IPS-18c (cell line): Measurements from ENCODE around the gene KLF7.

Source experiments
- H3K4me3 ChIP-seq: 2 replicates; pipeline ENCODE4 v1.7.0; 2013; ENCODE audit warnings: low read depth, mild to moderate bottlenecking, low read length, moderate library complexity; ENCODE audit not compliant: insufficient read depth
- H3K9me3 ChIP-seq: one replicate; pipeline ENCODE4 v1.6.1; 2013; ENCODE audit warnings: mild to moderate bottlenecking, low read length, moderate library complexity; ENCODE audit not compliant: control insufficient read depth, insufficient read depth

The KLF7 gene

DNA sequence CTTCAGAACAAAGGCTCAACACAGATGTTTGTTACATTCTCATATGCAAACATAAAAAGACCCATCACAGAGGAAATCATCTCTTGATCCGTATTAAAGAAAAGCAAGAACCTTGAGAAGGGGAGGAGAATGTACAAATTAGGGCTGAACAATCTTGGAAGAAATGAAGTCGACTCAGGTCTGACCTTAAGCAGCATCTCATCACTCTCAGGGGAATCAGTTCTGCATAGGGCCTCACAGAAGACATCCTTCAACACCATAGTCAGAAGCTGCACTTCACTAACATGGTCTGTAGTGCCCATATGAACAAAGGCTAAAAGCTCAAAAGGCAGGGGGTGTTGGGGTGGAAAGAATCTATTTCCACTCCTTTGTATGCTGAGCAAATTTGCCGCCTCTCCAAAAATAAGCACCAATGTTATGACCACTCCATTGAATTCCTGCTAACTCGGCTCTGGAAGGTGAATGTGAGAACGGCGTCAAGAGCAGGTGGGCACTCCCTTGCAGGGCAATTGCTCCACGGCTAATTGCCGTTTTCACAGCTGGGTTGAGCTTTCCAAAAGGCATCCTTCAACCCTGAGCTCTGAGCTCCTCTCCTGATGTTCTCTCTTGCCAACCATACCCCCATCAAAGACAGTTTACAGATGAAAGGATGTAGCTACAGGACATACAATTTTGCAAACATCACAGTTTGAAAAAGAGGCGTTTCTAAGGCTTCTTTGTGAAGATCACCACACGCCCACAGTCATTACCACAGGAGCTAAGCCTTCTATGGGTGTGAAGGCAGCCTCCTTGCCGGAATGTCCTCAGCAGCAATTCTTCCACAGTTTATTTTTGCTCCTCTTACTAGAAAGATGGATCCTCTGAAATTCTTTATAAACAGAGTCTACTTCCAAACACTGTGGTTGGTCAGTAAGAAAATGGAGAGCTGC, 10.0 kb downstream of the KLF7 start:
- no peaks in the 10 kb centered on the region for H3K9me3 ChIP-seq
- H3K4me3 ChIP-seq, result no peak overlapping the region

DNA sequence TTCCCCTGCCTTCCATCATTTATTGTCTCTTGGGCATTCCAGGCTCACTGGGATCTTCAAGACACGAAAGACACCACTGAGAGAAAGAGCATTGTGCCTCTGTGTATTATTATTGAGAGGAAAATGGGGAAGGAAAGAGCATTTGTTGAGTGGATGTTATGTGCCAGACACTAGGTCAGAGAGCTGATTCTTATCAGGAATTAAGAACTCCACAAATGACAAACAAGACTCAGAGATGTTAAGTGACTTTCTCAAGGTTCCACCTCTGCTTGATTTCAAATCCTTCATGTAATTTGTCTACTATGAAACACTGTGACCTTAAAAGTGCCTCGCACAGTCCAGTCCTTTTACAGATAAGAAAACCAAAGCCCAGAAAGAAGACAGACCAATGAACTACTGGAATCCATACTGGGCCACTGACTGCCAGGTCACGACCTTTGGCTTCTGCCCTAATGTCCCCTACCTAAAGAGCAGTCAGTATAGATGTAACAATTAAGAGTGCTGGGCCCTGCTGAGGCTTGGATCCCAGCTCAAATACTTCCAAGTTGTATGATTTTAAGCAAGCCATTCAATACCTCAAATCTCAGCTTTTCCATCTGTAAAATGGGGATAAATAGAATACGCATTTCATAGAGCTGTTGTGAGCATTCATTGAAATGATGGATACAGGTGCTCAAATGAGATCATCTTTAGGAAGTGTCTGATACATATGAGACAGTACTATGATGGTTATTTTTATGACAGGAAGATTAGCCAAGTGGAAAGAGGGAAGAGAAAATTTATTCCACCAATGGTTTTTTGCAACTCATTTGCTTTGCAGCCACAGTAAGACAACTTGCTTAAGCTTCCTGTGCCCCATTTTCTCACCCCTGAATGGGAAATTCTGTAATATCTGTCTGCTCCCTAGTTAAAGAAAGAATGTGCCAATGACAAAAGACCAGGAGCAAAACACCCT, 10.9 kb downstream of the KLF7 start:
- no peaks in the 10 kb centered on the region for H3K9me3 ChIP-seq
- no peak overlapping the region for H3K4me3 ChIP-seq

DNA sequence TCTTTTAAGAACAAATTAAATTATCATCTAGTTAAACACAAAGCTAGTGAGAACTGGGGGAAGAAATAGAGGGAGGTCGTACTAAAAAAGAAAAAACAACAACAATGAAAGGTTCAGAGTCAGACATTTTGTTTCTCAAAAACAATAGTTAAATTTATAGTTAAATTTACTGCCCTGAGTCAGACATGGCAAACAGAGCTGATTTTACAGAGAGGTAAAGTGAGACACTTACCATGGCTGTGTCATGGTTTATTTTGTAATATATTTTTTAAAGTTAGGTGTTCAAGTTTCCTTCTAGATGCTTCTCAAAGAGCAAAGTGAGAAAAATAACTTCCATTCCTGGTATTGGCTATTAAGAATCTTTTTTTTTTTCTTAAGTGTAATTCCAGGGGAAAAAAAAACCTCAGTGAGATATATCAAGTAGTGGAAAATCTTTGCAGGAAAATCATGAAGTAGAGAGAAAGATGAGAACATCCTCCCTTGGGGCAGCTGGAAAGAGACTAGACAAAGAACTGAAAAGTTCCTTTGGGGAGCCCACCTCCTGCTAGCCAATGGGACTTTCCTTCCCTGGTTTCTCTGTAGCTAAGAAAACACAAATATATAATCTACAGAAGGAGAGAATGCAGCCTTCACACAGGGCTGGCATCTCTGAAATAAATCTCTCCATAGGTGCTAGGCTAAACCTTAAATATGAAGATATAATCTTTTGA, 12.3 kb downstream of the KLF7 start:
- Histone ChIP-seq H3K9me3 (no peaks in the 10 kb centered on the region), H3K4me3 (no peak overlapping the region)

DNA sequence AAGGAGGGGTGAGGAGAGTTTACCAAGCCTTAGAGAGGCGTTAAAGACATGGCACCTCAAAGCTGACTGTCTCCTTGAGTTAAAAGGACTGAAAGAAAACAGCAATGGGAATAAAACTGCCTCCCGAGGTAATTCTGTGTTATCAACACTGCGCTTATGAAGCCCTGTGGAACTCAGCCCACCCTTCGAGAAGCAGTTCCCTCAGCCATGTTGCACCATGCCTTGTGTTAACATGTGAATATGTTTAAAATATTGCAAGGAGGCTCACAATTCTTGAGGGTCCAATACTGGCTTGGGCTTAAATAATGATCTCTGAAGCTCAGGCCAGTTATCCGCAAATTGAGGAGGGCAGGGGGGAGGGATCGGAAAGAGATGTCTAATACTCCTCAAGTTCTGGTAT, 14.7 kb downstream of the KLF7 start:
- Histone ChIP-seq H3K4me3 (no peak overlapping the region), H3K9me3 (no peaks in the 10 kb centered on the region)

DNA sequence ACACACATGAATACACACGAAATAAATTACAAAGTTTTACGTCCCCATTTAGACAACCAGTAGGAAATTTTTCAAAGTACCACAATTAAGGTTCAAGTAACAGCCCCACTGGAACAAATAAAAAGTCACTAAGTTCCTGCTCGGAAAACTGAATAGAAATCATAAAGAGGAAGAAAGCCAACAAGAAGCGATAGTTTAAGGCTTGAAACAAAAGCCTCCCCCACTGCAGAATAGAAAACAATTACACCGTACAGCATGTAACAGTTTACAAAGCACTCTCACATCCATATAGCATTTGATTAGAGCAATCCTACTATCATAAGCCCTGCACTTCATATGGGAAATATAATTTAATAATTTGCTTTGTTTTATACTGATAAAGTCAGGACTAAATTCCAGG, 15.5 kb downstream of the KLF7 start:
- no peak overlapping the region for H3K4me3 ChIP-seq
- no peaks in the 10 kb centered on the region for H3K9me3 ChIP-seq

DNA sequence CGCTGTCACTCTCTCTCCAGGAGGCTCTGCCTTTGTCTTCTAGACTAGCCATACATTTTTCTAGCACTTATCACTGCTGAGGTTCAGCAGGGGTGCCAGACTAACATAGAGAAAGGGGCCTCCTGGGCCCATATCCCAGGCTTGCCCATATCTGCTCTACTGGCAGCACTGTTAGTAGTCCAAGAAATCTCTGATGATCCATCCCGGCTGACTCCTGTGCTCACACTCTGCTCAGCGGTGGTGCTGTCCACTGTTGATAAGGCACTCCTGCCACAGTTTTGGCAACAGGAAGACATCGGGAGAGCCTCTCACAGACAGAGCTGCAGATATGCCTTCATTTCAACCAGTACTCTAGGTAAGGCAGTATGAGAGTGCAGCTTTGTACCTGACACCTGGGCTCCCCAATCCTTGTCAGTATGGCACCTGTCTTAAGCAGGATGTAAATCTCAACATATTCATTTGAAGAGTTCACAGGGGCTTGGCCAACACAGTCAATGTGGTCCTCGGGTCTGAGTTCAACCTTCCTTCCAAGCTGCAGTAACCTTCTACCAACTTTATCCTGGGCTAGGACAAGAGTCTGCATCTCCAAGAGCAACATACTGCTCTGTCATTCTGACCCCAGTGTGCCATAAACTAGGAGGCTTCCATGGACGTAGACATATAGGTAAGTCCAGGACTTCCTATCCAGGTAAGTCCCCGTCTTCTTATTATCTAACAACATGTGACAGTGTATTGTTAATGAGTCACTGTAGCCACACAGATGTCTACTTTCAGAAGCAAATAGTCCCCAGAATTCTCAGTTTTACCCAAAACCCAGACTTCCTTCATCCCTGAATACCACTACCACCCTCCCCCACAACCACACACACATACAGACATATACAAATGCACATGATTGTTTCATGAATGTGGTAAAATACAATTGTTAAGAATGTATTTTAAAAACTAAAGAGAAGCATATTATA, 16.2 kb downstream of the KLF7 start:
- Histone ChIP-seq H3K9me3 (no peaks in the 10 kb centered on the region), H3K4me3 (no peak overlapping the region)

DNA sequence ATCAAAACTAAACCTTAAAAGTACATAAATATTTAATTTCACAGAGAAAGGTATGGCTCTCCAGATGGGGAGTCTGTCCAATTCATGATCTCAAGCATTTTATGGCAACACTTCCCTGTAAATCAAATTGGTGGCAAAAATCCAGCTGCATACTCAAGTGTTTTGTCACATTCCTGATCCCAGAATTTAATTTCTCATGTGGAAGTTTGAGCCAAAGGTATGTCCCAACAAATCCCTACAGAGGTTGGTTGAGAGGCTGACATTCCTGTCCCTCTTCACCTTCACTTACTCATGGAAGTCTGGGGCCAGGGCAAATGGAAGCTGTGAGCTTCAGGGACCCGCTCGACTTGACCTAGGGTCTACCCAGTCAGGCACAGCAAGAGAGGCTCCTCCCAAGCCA, 17.7 kb downstream of the KLF7 start:
- Histone ChIP-seq H3K4me3 (no peak overlapping the region), H3K9me3 (no peaks in the 10 kb centered on the region)

DNA sequence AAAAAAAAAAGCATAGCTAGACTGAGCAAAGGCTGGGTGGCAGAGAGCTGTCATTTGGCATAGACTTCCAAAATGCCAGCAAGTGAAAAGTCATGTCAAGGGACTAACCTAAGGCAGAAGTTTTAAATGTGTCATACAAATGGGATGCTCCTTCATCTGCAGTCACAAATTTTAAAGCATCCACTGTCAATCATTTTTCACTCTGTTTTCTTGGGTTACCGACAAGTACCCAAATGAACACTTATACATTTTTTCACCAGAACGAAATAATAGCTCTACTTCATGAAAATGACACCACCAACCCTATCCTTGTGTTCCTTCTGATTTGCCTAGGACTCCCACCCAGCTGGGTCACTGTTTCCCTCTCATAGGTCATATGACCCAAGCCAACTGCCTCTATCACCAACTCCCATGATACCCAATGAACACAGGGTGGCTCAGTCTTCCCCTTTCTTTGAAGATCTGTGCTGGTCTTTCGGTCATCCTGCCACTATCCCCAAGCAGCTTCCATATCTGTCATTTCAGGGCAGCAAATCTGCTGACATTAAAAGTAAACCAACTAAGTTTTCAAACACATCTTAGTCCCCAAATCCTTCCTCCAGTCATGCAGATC, 21.5 kb downstream of the KLF7 start:
- H3K4me3 ChIP-seq, result no peak overlapping the region
- H3K9me3 ChIP-seq, result no peaks in the 10 kb centered on the region

DNA sequence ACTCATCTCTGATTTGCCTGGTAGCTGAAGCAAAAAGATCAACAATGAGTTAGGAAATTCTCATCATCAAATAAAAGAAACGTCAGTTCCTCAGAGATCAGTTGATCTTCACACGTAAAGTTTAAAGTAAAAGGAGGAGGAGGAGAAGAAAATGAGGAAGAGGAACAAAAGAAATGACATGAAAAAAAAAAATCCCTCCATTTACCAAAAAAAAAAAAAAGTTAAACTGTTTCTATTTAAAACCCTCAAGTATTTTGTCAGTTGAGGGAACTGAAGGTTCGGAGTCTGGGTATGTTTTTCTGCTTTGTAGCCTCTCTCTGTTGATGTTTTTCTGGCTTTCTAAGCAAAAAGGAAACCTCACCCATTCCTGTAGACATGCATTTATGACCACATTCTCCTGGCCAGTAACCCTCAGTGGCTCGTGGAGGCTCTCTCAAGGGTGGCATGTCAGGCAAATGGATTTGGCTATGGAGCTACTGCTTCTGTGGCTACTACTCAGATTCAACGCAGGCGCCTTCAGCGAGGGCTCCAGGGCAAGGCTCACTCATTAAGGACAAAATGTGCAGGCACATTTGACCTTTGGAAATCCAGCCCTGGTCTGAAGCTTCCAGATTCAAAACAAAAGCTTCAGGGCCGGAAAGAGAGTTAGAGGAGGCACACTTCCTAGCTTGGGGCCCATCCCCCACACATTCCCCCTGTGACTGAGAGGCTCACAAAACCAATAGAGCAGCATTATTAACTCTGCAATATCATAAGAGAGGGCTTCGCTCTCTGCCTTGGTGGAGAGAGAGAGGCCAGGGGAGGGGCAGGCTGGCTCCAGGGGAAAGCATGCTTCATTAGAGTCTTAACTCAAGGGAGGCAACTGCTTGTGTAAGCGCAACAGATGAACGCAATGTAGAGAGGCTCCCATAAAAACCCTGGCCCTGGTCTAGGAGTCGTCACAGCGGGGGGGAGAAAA, 22.3 kb downstream of the KLF7 start:
- no peak overlapping the region for H3K4me3 ChIP-seq
- H3K9me3 ChIP-seq, result no peaks in the 10 kb centered on the region

DNA sequence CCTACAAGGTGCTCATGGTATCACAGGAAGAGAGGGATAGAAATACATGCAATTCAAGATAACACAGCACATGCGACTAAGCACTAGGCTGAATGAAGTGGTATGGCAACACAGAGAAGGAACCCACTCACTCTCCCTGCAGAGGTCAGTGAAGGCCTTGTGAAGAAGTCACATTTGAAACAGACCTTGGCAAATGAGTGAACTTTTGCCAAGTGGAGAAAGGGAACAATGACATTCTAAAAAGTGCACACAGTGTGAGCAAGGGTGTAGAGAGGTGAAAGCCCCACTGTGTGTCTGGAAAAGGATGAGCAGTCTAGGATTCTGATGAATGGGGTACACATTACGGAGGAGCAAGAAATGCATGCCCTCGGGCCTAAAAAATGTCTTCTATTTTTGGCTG, 23.3 kb downstream of the KLF7 start:
- no peak overlapping the region for H3K4me3 ChIP-seq
- no peaks in the 10 kb centered on the region for H3K9me3 ChIP-seq

DNA sequence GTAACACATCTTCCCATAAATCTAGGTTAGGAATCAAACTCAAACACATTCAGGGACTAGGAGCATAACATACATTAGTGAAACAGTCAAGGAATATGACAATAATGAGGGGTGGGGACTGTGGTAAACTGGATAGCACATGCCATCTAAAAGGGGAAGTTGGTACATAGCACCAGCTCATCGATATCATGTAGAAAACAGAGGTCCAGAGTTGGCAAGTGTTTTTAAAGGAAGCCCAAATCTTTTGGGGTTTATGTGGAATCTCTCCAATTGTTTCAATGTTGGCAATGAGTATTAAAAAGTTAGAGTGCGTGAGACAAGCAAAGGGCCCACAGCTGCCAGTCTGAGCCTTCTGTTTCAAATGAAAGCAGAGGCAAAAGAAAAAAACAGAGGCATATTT, 24.4 kb downstream of the KLF7 start:
- Histone ChIP-seq H3K4me3 (no peak overlapping the region), H3K9me3 (no peaks in the 10 kb centered on the region)

DNA sequence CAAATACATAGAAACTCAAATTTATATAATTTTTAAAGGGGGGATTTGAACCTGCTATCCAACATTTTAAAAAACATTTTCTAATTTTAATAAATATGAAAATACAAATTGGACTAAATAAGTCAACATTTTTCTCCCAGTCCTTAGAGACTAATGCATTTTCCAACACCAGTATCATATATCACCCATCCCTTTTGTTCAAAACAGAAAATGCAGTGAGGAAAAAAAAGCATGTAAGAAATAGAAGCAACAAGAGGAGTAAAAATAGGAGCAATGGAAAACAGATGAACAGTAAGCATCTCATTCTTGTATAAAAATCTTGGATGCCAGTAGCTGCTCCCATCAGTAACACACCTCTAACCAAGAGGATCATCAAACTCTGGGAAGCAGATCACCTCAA, 25.5 kb downstream of the KLF7 start:
- Histone ChIP-seq H3K9me3 (no peaks in the 10 kb centered on the region), H3K4me3 (no peak overlapping the region)

DNA sequence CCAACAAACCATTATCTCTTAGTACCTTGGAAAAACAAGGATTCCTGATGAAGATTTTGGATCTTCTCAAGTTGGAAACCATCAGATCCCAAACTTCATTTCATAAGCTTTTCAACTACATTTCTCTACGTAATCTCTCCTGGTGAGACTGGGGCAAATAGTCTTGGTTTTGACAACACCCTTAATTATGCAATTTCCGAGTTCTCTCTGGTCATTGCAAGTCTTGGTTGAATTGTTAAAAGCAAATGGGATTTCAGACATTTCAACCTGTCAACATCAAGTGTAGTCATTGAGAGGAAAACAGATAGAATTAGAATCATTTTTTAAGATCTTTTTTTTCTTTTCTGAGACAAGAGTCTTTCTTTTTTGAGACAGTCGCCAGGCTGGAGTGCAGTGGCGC, 26.2 kb downstream of the KLF7 start:
- Histone ChIP-seq H3K9me3 (no peaks in the 10 kb centered on the region), H3K4me3 (no peak overlapping the region)

DNA sequence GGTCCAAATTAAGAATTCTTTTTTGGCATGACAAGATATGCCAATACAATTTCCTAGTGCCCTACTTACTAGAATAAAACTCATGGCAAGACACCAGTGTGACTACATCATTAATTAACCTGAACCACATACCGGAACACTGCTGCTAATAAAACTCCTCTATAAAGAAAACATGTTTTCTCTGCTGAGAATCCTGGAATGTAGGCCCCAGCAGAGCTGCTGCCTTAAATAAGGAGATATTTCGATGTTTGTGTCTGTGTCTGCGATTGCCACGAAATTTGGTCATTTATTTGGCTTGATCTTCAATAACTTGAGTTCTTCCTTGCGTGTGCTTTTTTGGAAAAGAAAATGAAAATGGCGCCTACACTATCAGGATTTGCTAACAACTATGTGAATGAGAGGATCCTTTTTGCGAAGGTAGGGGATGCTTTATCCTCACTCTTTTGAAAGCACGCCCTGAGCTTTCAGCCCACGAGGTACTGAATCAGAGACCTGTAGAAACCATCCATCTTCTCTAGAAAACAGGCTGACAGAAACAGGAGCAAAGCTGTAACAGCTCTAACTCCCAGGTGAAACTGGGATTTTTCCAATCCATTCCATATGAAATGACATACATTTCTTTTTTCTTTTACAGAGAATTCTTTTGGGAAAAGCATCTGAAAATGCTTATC, 27.0 kb downstream of the KLF7 start:
- H3K4me3 ChIP-seq, result no peak overlapping the region
- no peaks in the 10 kb centered on the region for H3K9me3 ChIP-seq
